GM13976 (cell line): Measurements from ENCODE around the gene KRR1.
"Not testable (repeated sequence)": the region's sequence is repeated elsewhere in the genome, so short reads cannot be mapped to it uniquely, and the experiment has no call there.

Source experiments
- DNase-seq: peaks from one replicate; pipeline ENCODE4 v3.0.0; 2012; ENCODE audit warnings: low spot score
- CTCF ChIP-seq: IDR thresholded peaks from 2 replicates; pipeline ENCODE4 v1.5.1; 2012; ENCODE audit warnings: borderline replicate concordance, mild to moderate bottlenecking; ENCODE audit not compliant: insufficient read depth; ENCODE audit errors: extremely low read depth, missing control alignments, control extremely low read depth
- in situ Hi-C: fragments of 300-500 bp; cut with MboI; formaldehyde crosslinking; loops from one replicate; pipeline ENCODE4 v1.12.0; 2022; ENCODE audit warnings: low sequenced_read_pairs, mixed read lengths, inconsistent platforms; ENCODE audit not compliant: unreplicated experiment

Gene KRR1

DNA sequence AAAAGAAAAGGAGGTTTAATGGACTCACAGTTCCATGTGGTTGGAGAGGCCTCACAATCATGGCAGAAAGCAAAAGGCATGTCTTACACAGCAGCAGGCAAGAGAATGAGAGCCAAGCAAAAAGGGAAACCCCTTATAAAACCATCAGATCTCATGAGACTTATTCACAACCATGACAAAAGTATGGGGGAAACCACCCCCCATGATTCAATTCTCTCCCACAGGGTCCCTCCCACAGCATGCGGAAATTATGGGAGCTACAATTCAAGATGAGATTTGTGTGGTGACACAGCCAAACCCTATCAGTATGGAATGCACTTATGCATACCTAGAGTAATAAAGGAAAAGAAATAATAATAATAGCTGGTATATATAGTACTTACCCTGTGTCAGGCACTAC is 35.3 kb downstream of the KRR1 start:
- no peak for TF ChIP-seq CTCF
- no peak for DNase-seq

DNA sequence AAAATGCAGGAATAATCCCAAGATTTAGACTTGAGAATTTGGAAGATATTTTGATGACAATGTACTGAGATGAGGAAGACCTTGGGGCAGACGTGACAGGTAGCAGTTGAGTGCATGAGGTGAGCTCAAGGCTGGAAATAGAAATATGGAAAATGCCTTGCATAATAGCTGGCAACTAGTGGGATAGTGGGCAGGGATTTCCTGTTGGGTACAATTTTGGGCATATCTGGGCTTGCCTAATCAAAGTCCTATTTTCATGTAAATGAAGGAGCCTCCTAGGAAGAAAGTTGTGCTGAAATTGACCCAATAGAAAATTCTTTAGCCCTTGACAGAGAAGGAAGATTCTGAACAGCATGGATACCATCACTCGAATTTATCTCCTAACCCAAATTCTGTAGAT is 37.3 kb downstream of the KRR1 start:
- in situ Hi-C loops: no loop called here
- no peak for TF ChIP-seq CTCF
- no peak for DNase-seq

More for the DNA sequence above, 35.3 kb downstream of the KRR1 start:
- in situ Hi-C loops: no loop called here

- TF ChIP-seq CTCF: no peak
- DNase-seq: no peak
- in situ Hi-C loops: no loop called here
Measured at GRCh38 chr12:75471902-75472890, 39.2 kb downstream of the KRR1 start.

- in situ Hi-C loops: no loop called here
- no peak for DNase-seq
- TF ChIP-seq CTCF: no peak
Measured at GRCh38 chr12:75460204-75460603, 51.2 kb downstream of the KRR1 start.

DNA sequence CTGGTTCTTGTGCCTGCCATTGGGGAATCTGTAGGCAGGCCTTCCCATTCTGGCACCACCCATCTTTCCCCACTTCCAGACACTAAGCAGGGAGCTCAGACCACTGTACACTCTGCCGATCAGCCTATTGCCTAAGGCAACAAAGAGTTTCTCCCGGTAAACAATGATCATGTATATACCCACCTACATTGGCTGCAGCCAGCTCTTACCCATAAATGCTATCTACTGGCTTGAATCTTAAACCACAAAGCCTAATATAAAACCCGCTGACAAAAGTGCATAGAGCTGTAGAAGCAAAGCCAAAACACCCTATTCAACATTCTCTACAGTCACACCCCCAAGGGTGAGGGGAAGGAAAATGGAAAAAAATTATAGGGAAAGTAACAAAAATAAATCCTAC is 51.7 kb downstream of the KRR1 start:
- in situ Hi-C loops: no loop called here
- no peak for DNase-seq
- TF ChIP-seq CTCF: no peak

- in situ Hi-C loops, DNase-seq: not testable (repeated sequence)
Measured at GRCh38 chr12:75457866-75458265, 53.5 kb downstream of the KRR1 start.

GRCh38 chr12:75457191-75457590 is 54.2 kb downstream of the KRR1 start:
- no peak for DNase-seq
- TF ChIP-seq CTCF: no peak
- in situ Hi-C loops: no loop called here
